ENCODE measurements around the gene CCDC57. TPM values are rescaled to one million over a fixed set of nuclear protein-coding genes. Genes with fewer than 3 reads are reported as not detected.
A peak's percentile ranks its signal among the peaks of the same experiment; 100 is the strongest.

The CCDC57 gene
- total RNA-seq, 2 experiments from 2014 or later: 129 to 135 TPM

- Mint-ChIP-seq H3K4me1 (ENCODE audit: low read depth) (peaks cover 4% of the 10 kb centered on the region), H3K27me3 (no peaks in the 10 kb centered on the region), H3K9me3 (no peaks in the 10 kb centered on the region), H3K4me3 (no peak overlapping the region), H3K27ac (no peak overlapping the region), H3K36me3 (ENCODE audit: low read depth) (no peaks in the 10 kb centered on the region)
- no peak overlapping the region for H3K27ac ChIP-seq (ENCODE audit: low read depth in 1 of 2, low read length in 2 of 2)
- no peak for ATAC-seq (ENCODE audit: poor library complexity)
- H3K4me3 ChIP-seq (ENCODE audit: low read length): no peak overlapping the region
- no peak for DNase-seq
- intact Hi-C loops (cut with DNase I, micrococcal nuclease): no loop called here
- CTCF ChIA-PET: no interaction called here
- TF ChIP-seq, protein P1, sequence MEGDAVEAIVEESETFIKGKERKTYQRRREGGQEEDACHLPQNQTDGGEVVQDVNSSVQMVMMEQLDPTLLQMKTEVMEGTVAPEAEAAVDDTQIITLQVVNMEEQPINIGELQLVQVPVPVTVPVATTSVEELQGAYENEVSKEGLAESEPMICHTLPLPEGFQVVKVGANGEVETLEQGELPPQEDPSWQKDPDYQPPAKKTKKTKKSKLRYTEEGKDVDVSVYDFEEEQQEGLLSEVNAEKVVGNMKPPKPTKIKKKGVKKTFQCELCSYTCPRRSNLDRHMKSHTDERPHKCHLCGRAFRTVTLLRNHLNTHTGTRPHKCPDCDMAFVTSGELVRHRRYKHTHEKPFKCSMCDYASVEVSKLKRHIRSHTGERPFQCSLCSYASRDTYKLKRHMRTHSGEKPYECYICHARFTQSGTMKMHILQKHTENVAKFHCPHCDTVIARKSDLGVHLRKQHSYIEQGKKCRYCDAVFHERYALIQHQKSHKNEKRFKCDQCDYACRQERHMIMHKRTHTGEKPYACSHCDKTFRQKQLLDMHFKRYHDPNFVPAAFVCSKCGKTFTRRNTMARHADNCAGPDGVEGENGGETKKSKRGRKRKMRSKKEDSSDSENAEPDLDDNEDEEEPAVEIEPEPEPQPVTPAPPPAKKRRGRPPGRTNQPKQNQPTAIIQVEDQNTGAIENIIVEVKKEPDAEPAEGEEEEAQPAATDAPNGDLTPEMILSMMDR (IDR thresholded peaks at IDR 0.05): no peak
- no peaks in the 10 kb centered on the region for H3K27me3 ChIP-seq (ENCODE audit: control insufficient read depth in 1 of 2, insufficient read depth in 2 of 2, low read length in 2 of 2)
- H3K36me3 ChIP-seq (ENCODE audit: insufficient read depth, low read length): no peaks in the 10 kb centered on the region
- H3K4me1 ChIP-seq (ENCODE audit: insufficient read depth, low read length): peaks cover 16% of the 10 kb centered on the region
- peaks cover 0 to 4% of the 10 kb centered on the region in 2 experiments for H3K9me3 ChIP-seq (ENCODE audit: control insufficient read depth in 1 of 2, insufficient read depth in 1 of 2, low read length in 2 of 2)
- POLR2A ChIA-PET: no interaction called here
These were observed 8.8 kb upstream of the CCDC57 start for GRCh38 chr17:82221341-82221902.

GRCh38 chr17:82219753-82220709 lies 7.4 kb upstream of the CCDC57 start:
- CTCF ChIA-PET: no interaction called here
- no peak for ATAC-seq (ENCODE audit: poor library complexity)
- Histone ChIP-seq H3K4me3 (ENCODE audit: low read length) (no peak overlapping the region), H3K9me3 (ENCODE audit: control insufficient read depth in 1 of 2, insufficient read depth in 1 of 2, low read length in 2 of 2) (peaks cover 0 to 4% of the 10 kb centered on the region in 2 experiments), H3K4me1 (ENCODE audit: insufficient read depth, low read length) (peaks cover 29% of the 10 kb centered on the region), H3K36me3 (ENCODE audit: insufficient read depth, low read length) (no peaks in the 10 kb centered on the region), H3K27ac (ENCODE audit: low read depth in 1 of 2, low read length in 2 of 2) (no peak overlapping the region), H3K27me3 (ENCODE audit: control insufficient read depth in 1 of 2, insufficient read depth in 2 of 2, low read length in 2 of 2) (no peaks in the 10 kb centered on the region)
- Mint-ChIP-seq H3K36me3 (ENCODE audit: low read depth) (no peaks in the 10 kb centered on the region), H3K27me3 (no peaks in the 10 kb centered on the region), H3K4me3 (no peak overlapping the region), H3K9me3 (no peaks in the 10 kb centered on the region), H3K4me1 (ENCODE audit: low read depth) (peaks cover 15% of the 10 kb centered on the region), H3K27ac (no peak overlapping the region)
- intact Hi-C loops (cut with DNase I, micrococcal nuclease): no loop called here
- TF ChIP-seq, protein P1 (IDR thresholded peaks at IDR 0.05): no peak
- POLR2A ChIA-PET: interaction anchor here (0.6 kb wide), 1 partner anchor 17 kb away, joined by 3 read pairs; no protein-coding TSS in a partner anchor
- no peak for DNase-seq

DNA sequence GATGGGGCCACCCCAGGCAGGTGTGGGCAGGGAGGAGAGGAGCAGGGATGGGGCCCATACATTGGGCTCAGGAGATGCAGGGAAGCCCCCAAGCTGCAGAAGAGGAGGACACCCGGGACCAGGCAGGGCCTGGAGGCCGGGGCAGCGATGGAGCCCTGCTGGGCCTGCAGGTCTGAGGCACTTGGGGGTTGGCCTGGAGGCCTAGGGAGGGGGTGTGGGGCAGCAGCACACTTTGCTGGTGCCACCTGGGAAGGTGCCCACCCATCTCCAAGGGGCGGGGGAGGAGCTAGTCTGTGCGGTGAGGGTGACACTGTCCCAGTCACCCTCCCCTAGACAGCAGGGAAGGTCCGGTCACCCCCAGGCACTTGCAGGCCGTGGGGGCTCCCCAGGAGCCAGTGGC lies 6.4 kb upstream of the CCDC57 start:
- intact Hi-C loops (cut with DNase I, micrococcal nuclease): no loop called here
- Histone ChIP-seq H3K36me3 (ENCODE audit: insufficient read depth, low read length) (no peaks in the 10 kb centered on the region), H3K4me1 (ENCODE audit: insufficient read depth, low read length) (peaks cover 32% of the 10 kb centered on the region), H3K4me3 (ENCODE audit: low read length) (no peak overlapping the region), H3K27ac (ENCODE audit: low read depth in 1 of 2, low read length in 2 of 2) (no peak overlapping the region), H3K9me3 (ENCODE audit: control insufficient read depth in 1 of 2, insufficient read depth in 1 of 2, low read length in 2 of 2) (peaks cover 0 to 4% of the 10 kb centered on the region in 2 experiments), H3K27me3 (ENCODE audit: control insufficient read depth in 1 of 2, insufficient read depth in 2 of 2, low read length in 2 of 2) (no peaks in the 10 kb centered on the region)
- H3K27me3 Mint-ChIP-seq: no peaks in the 10 kb centered on the region
- H3K9me3 Mint-ChIP-seq: no peaks in the 10 kb centered on the region
- H3K4me1 Mint-ChIP-seq (ENCODE audit: low read depth): peaks cover 21% of the 10 kb centered on the region
- ChIA-PET POLR2A (no interaction called here), CTCF (no interaction called here)
- peak in 1 of 14 experiments; percentile 25 for DNase-seq
- TF ChIP-seq, protein P1 (IDR thresholded peaks at IDR 0.05): no peak
- no peak overlapping the region for H3K4me3 Mint-ChIP-seq
- no peak overlapping the region for H3K27ac Mint-ChIP-seq
- no peak for ATAC-seq (ENCODE audit: poor library complexity)
- H3K36me3 Mint-ChIP-seq (ENCODE audit: low read depth): no peaks in the 10 kb centered on the region

Data from CD4-positive, alpha-beta T cell (primary cell).